SW 1271 (cell line): ENCODE measurements around the gene COPZ1.

Experiments used
- DNase-seq, 2 experiments: peaks; one replicate each; lab custom pipeline; 2025; lab: John Stamatoyannopoulos, UW

COPZ1 gene

DNA sequence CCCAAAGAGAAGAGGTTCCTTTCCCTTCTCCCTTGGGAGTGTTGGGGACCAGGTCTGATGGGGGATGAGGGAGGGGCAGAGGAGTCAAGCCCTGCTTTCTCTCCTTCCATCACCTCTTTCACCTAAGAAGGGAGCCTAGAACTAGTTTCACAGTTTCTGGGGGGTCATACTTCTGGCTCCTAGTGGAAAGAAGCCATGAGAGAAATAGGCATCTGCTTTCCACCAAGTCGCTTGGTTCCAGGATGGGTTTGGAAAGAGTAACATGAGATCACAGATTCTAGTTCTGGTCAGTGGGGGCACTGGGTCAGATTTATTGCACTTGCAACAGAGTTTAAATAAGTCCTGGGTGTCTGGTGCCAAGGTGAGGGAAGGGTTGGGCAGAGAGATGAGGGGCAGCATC lies 70.1 kb downstream of the COPZ1 start:
- DNase-seq = no peak

GRCh38 chr12:54395545-54395944 lies 70.6 kb downstream of the COPZ1 start:
- DNase-seq = no peak

DNA sequence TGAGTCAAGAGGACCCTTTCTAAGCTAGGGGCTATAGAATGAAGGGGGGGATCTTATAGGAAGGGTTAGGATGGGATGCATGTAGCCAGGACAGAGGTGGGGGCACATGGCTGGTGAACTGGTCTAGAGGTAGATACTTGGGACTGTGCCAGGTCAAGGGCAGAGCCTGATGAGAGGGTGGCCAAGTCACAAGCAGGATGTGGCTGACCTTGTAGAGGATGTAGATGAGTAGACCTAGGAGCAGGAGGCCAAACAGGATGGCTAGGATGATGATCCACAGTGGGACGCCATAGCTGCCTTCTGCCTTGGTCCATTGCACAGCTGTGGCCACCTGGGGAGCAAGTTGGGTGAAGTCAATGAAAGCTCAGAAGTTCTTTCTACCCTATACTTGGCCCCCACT lies 72.2 kb downstream of the COPZ1 start:
- DNase-seq = no peak

DNA sequence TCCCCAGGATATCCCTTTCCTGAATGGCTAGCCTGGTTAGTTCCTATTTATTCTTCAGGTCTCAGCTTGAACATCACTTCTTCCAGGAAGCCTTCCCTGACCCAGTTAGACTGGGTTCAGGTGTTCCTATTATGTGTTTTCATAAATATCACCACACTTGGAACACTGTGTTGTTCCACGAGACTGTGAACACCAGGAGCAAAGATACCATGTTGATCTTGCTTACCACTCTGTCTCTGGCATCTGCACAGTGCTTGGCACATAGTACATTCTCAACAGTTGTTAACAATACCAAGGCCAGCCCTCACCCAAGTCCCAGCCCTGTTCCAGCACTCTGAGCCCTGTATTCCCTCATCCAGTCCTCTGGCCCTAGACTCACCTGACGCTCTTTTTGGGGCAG lies 73.3 kb downstream of the COPZ1 start:
- DNase-seq = no peak

GRCh38 chr12:54398995-54399793 lies 74.3 kb downstream of the COPZ1 start:
- peak; percentile 34 to 70 for DNase-seq

GRCh38 chr12:54401119-54401518 lies 76.2 kb downstream of the COPZ1 start:
- no peak for DNase-seq
